Medulla oblongata (tissue), 1 donor: ENCODE measurements around the gene GID4.
A peak's percentile ranks its signal among the peaks of the same experiment; 100 is the strongest.

Experiments used
- DNase-seq: peaks from one replicate; pipeline ENCODE4 v3.0.0-alpha.2; 2015; ENCODE audit errors: extremely low spot score

GID4 gene

DNA sequence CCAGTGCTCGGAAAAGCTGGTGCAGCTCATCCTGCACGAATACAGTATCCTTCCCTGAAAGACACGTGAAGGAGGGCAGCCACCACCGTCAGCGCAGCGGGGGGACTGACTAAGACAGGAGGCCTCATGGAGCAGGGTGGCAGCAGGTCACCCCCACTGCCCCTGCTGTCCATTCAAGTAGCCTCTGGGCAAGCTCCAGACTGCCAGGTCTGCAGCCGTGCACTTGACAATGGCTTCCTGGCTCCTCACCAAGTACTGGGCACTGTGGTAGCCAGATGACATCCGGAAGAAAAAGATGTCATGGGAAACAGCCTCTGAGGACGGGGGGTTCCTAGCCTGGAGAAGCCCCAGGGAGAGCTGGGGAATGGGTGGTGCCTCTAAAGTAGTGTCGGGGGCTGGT lies 61.4 kb downstream of the GID4 start:
- no peak for DNase-seq

DNA sequence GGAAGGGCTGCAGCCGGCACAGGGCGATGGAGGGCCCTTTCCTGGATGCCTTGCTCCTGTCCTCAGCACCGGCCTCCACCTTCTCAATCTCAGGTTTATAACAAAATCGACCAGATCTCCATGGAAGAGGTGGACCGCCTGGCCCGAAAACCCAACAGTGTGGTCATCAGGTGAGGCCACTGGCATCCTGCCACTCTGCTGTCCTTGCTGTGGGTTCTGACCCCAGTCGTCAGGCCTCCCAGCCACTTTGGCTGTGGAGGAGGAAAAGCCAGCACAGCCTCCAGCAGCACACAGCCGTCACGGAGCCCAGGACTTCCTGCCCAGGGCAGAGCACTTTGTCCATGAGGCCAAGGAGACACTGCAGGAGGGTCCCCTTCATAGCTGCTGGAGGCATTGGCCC lies 62.6 kb downstream of the GID4 start:
- no peak for DNase-seq

DNA sequence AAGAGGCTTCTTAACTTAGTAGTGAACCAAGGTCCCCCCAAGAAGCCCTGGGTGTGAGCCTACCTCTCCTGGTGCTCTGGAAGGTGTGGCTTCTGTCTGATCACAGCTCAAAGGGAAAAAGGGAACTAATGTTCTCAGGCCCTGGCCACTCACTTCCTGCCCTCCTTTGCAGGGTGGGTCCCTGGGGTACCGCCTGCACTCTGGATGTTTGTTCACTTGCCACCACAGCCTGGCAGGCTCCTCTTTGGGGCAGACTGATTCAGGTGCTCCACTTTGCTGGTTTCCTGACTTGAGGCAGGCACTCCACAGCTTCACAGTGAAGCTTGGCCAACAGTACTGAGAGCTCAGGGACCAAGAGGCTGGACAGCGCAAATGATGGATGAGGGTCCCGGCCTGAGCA lies 63.4 kb downstream of the GID4 start:
- DNase-seq = no peak

DNA sequence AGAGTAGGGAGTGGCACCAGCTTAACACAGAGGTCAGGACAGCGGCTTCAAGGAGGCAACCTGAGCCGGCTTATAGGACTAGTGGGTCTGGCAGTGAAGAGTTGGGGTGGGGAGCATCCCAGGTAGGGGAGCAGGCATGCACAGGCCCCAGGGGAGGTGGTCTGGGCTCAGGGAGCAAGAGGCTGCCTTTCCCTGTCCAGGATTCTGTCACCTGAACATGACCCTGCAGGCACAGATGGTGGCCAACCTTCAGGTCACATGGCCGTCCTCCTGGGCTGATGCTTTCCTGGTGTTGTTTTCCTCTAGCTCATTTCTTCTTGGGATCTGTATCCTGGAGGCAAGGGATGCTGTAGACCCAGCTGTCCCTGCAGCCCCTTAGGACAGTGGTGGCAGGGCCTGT lies 65.8 kb downstream of the GID4 start:
- DNase-seq = no peak

GRCh38 chr17:18105595-18105994 lies 66.4 kb downstream of the GID4 start:
- DNase-seq = no peak

DNA sequence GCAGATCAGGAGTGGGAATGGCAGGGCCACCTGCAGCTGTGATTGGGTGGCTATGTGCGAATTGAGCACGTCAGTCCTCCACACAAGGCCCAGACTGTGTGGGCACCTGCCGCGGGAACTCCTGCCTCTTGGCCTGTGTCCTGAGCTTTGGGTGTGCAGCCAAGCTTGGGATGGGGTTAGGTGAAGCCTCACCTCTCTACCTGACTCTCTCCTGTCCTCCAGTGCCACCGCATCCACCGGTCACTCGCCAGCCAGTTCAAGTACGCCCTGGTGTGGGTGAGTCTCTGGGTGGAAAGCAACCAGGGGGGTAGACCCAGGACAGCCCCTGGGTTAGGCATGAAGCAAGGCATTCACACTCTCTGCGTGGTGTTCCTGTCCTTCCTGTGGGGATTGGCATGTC lies 67.0 kb downstream of the GID4 start:
- DNase-seq = no peak

DNA sequence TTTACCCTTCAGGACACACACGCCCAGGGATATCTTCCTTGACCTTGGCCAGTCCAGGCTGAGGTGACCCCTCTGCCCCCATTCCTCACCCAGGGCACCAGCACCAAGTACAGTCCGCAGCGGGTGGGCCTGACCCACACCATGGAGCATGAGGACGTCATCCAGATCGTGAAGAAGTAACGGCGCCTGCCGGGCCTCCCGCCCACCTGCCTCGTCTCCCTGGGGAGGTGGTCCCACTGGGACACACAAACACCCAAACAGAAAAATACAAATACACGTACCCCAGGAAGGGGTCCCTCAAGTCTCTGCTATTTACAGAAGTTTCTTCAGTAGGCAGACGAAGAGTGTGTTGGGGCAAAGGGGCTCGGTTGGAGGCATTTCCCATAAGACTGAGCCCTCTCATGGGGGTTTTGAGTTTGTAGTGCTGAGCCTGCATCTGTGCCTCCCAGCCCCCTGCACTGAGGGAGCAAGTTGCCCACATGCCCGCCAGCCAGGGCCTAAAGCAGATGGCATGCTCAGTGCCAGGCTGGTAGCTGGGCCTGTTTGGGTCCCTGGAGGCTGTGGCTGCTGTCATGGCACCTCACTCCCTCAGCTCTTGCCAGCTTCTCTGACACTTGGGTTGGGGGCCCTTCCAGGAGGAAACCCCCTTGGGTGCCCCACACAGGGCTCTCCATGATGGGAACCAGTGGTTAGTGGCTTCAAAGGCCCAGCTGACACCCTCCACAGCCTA lies 68.0 kb downstream of the GID4 start:
- DNase-seq = no peak

GRCh38 chr17:18107971-18108370 lies 68.8 kb downstream of the GID4 start:
- peak; percentile 48 for DNase-seq

DNA sequence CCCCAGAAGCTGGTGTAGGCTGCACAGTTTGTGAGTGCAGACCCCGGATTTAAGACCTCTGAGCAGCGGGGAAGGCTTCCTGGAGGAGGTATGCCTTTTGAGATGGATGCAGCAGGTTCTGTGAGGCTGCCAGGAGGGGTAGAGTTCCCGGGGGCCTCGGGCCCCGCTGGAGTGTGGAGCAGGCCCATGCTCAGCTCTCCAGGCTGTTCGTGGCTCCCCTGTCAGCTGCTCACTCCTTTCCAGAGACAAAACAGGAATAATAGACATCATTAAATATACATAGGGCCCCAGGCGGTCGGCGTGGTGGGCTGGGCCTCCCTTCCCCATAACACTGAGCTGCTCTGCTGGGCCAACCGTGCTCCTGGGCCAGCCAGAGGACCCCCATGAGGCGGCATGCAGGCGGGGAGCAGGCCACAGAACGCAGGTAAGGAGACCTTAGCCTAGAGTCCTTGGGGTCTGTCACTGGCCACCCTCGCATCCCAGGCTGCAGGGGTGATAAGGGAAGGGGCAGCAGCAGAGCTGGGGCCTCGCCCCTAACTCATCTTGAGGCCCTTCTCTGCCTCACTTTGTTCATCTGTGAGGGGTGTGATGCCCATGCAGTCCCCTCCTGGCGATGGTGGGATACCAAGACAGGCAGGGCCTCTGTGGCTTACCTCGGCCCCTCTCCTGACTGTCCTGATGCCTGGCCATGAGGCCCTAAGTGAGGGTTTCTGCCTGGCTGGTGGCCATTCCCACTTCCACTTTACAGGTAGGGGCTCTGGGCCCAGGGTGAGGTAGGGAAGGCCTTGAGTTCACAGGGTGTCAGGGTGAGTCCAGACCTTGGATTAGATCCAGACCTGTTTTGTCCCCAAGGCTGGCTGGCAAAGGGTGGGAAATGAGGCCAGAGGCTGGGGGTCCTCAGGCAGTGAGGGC lies 69.4 kb downstream of the GID4 start, which contains the start of gene MYO15A:
MYO15A (plus strand) TSS at position 356 of the 912 bp plus-strand sequence. CDS start 10,045 bp downstream, outside the sequence.
- DNase-seq = no peak

GRCh38 chr17:18109935-18110485 lies 70.8 kb downstream of the GID4 start:
- no peak for DNase-seq

DNA sequence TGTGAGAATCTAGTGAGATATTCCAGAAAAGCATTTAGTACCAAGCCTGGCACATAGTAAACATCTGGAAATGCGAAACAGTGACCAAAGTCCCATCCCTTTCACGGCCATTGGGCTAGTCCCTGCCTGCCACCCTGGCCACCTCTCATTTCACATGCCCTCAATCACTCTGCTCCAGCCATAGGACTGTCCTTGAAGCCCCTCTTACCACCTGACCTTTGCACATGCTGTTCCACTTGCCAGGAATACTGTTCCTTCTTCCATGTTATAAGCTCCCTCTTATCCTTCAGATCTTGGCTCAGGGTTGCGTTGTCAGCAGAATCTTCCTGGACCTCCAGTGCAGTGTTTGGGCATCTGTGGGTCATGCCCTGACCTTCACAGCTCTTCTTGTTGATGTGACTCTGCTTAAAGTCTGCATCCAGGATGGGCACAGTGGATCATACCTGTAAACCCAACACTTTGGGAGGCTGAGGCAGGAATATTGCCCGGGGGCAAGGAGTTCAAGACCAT lies 71.5 kb downstream of the GID4 start:
- no peak for DNase-seq

GRCh38 chr17:18111330-18111971 lies 72.2 kb downstream of the GID4 start:
- DNase-seq = no peak

DNA sequence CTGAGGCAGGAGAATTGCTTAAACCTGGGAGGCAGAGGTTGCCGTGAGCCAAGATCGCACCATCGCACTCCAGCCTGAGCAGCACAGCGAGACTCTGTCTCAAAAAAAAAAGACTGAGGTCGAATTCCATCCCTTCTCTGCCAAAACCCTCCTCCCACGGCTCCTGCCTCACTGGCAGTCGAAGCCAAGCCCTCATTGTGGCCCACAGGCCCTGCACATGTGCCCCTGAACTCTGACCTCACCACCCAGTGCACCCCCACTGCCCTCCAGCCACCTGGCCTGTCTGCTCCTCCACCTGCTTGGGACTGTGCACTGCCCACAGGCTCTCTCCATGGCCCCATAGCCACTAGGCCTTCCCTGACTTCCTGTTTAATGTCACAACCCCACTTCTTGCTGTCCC lies 76.3 kb downstream of the GID4 start:
- no peak for DNase-seq

GRCh38 chr17:18116078-18116477 lies 76.9 kb downstream of the GID4 start:
- no peak for DNase-seq

GRCh38 chr17:18117533-18117932 lies 78.3 kb downstream of the GID4 start:
- DNase-seq = no peak
